Endodermal cell (in vitro differentiated cells): ENCODE measurements around the gene RPL4. TPM values are rescaled to one million over a fixed set of nuclear protein-coding genes. Genes with fewer than 3 reads are reported as not detected.
"Not testable (repeated sequence)": the region's sequence is repeated elsewhere in the genome, so short reads cannot be mapped to it uniquely, and the experiment has no call there.

ENCODE experiments used
- DNase-seq: peaks from one replicate; pipeline ENCODE4 v3.0.0-alpha.2; 2017
- H3K27ac ChIP-seq: 2 replicates; pipeline ENCODE4 v1.5.1; 2013; ENCODE audit warnings: mild to moderate bottlenecking, low read depth, low read length, moderate library complexity
- H3K27me3 ChIP-seq: 2 replicates; pipeline ENCODE4 v1.6.1; 2013; ENCODE audit warnings: mild to moderate bottlenecking, low read length, moderate library complexity; ENCODE audit not compliant: insufficient read depth, control insufficient read depth, poor library complexity, severe bottlenecking
- H3K36me3 ChIP-seq: 2 replicates; pipeline ENCODE4 v1.7.0; 2013; ENCODE audit warnings: mild to moderate bottlenecking, low read length, moderate library complexity; ENCODE audit not compliant: control insufficient read depth, insufficient read depth
- H3K4me1 ChIP-seq: one replicate; pipeline ENCODE4 v1.7.0; 2013; ENCODE audit warnings: low read length; ENCODE audit not compliant: control insufficient read depth, insufficient read depth
- H3K4me3 ChIP-seq: 2 replicates; pipeline ENCODE4 v1.5.1; 2013; ENCODE audit warnings: mild to moderate bottlenecking, low read length, moderate library complexity
- H3K9ac ChIP-seq: 2 replicates; pipeline ENCODE4 v1.6.1; 2013; ENCODE audit warnings: mild to moderate bottlenecking, low read length, moderate library complexity; ENCODE audit not compliant: poor library complexity, severe bottlenecking; ENCODE audit errors: extremely low read depth
- H3K9me3 ChIP-seq: 2 replicates; pipeline ENCODE4 v1.6.1; 2013; ENCODE audit warnings: mild to moderate bottlenecking, low read length, moderate library complexity; ENCODE audit not compliant: control insufficient read depth
- H3K27ac Mint-ChIP-seq: 2 replicates; pipeline ENCODE4 v1.8.0; 2020; ENCODE audit warnings: mixed read lengths
- H3K27me3 Mint-ChIP-seq: 2 replicates; pipeline ENCODE4 v1.8.0; 2021; ENCODE audit warnings: mild to moderate bottlenecking, mixed read lengths; ENCODE audit not compliant: insufficient read depth
- H3K36me3 Mint-ChIP-seq: 2 replicates; pipeline ENCODE4 v1.8.0; 2020; ENCODE audit warnings: low read depth, mixed read lengths
- H3K4me1 Mint-ChIP-seq: 2 replicates; pipeline ENCODE4 v1.8.0; 2020; ENCODE audit warnings: mixed read lengths
- H3K4me3 Mint-ChIP-seq: 2 replicates; pipeline ENCODE4 v1.8.0; 2020; ENCODE audit warnings: mild to moderate bottlenecking, moderate library complexity, mixed read lengths
- H3K9me3 Mint-ChIP-seq: 2 replicates; pipeline ENCODE4 v1.8.0; 2020; ENCODE audit warnings: mild to moderate bottlenecking, mixed read lengths
- WGBS, 2 experiments: methylation state at CpG; one replicate each; pipeline versions ENCODE4 v1.1.5 to v1.1.7; 2013; ENCODE audit warnings: missing lambda C conversion rate in 2 of 2, mixed read lengths in 1 of 2; ENCODE audit not compliant: insufficient coverage in 1 of 2, insufficient read length in 1 of 2; 5-methylcytosine and 5-hydroxymethylcytosine counted together
- total RNA-seq, 2 donors: library from RNA; stranded (reverse); fragmentation: NEBNext Ultra II Directional in 1 of 2; extraction: Animal tissue kit (Norgen Biotek cat#: 25700) in 1 of 2; gene quantifications; 2 replicates in 1 of 2; 3 replicates in 1 of 2; pipeline ENCODE4 v1.2.1, GENCODE V29; 2021
- TF ChIP-seq, protein P1 (sequence below): fragments of 200-600 bp; sonication (generic); conservative IDR thresholded peaks from 2 replicates; pipeline ENCODE4 v1.5.0; 2021; ENCODE audit warnings: antibody characterized with exemption, mild to moderate bottlenecking

RPL4 gene
- total RNA-seq, 2 donors from 2014 or later: 2,700 to 3,227 TPM

DNA sequence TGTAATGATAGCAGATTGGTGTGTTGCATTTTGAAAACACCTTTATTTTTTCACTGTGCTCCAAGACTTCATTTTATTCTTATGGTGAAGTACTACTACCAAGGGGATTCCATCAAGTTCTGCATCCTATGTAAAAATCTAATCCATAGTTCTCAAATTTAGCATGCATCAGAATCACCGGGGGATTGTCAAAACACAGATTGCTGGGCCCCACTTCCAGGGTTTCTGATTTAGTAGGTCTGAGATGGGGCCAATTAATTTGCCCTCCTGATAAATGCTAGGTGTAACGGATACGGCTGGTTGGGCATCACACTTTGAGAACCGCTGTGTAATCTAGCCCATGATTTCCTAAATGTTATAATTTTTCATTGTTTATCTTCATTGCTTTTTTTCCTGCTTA lies 1.2 kb upstream of the RPL4 start:
- Mint-ChIP-seq H3K4me1 (peaks cover 37% of the 10 kb centered on the region), H3K27ac (peak overlapping the region; percentile 98), H3K4me3 (peak overlapping the region; percentile 91), H3K36me3 (peaks cover 44% of the 10 kb centered on the region), H3K27me3 (no peaks in the 10 kb centered on the region), H3K9me3 (no peaks in the 10 kb centered on the region)
- DNase-seq: no peak
- WGBS, 2 experiments: 60 to 73% methylated on average over 4 of the region's 4 CpGs
- TF ChIP-seq, protein P1, sequence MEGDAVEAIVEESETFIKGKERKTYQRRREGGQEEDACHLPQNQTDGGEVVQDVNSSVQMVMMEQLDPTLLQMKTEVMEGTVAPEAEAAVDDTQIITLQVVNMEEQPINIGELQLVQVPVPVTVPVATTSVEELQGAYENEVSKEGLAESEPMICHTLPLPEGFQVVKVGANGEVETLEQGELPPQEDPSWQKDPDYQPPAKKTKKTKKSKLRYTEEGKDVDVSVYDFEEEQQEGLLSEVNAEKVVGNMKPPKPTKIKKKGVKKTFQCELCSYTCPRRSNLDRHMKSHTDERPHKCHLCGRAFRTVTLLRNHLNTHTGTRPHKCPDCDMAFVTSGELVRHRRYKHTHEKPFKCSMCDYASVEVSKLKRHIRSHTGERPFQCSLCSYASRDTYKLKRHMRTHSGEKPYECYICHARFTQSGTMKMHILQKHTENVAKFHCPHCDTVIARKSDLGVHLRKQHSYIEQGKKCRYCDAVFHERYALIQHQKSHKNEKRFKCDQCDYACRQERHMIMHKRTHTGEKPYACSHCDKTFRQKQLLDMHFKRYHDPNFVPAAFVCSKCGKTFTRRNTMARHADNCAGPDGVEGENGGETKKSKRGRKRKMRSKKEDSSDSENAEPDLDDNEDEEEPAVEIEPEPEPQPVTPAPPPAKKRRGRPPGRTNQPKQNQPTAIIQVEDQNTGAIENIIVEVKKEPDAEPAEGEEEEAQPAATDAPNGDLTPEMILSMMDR: no peak
- Histone ChIP-seq H3K36me3 (peaks cover 49% of the 10 kb centered on the region), H3K27ac (no peak overlapping the region), H3K4me1 (no peaks in the 10 kb centered on the region), H3K9me3 (no peaks in the 10 kb centered on the region), H3K9ac (peak overlapping the region; percentile 96), H3K27me3 (no peaks in the 10 kb centered on the region), H3K4me3 (peak overlapping the region; percentile 96)

DNA sequence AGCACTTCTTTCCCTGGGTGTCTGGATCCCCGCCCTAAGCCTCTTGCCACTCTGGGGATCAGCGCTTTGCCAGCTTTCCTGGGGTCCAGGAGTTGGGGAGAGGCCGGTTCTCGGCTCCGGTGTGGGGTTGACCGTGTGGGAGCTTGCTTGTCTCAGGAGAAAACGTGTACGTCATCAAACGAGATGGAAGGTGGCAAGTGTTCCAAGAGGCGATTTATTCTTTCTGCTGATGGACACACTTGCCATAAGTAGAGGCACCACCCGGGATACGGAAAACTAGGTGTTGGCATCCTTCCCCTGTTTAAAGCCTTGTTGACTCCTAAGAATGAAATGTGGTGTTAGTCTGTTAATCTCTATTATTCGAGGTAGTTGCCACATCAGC lies 766 bp upstream of the RPL4 start:
- TF ChIP-seq, protein P1: no peak
- H3K36me3 Mint-ChIP-seq: peaks cover 48% of the 10 kb centered on the region
- H3K4me3 Mint-ChIP-seq: peak overlapping the region; percentile 91
- H3K9me3 Mint-ChIP-seq: no peaks in the 10 kb centered on the region
- Histone ChIP-seq H3K4me1 (no peaks in the 10 kb centered on the region), H3K9me3 (no peaks in the 10 kb centered on the region), H3K27ac (peak overlapping the region; percentile 84), H3K36me3 (peaks cover 49% of the 10 kb centered on the region), H3K27me3 (no peaks in the 10 kb centered on the region), H3K4me3 (peak overlapping the region; percentile 96), H3K9ac (peak overlapping the region; percentile 96)
- 1% methylated on average over 11 to 13 of the region's 13 CpGs for WGBS, 2 experiments
- no peak for DNase-seq
- H3K4me1 Mint-ChIP-seq: peaks cover 37% of the 10 kb centered on the region
- H3K27ac Mint-ChIP-seq: peak overlapping the region; percentile 98
- H3K27me3 Mint-ChIP-seq: no peaks in the 10 kb centered on the region

DNA sequence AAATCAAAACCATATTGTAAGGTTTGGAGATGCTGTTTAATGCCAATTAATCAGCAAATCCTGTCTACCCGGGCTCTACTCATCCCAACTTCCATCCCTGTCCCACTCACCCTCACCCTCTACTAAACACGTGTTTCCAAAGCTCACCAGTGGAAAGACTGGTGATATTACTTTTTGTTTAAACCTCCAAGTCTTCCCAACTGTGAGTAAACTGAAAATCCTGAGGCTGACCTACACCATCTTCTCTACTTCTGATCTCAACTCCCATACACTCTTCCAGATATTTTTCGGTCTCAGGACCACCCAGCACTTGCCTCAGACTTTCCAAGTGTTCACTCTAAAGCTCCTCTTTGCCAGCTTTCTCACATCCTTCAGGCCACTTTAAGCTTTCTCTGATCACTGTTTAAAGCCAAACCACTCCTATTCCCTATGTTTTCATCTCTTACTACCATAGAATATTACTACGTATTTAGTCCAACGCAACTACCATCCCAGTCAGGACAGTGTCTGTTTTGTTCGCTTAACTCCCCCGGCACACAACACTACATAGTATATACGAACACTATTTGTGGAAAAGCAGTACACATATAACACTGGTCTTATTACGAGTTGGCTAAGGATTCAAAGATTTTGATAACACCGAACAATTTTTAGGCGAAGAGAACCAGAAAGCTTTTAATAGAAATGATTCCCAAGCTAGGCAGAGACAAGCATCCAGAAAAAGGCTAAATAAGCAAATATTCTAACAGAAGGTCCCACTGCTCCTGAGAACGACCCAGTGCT lies 684 bp downstream of the RPL4 start:
- TF ChIP-seq, protein P1: no peak
- no peaks in the 10 kb centered on the region for H3K4me1 ChIP-seq
- H3K9ac ChIP-seq: peak overlapping the region; percentile 96
- peaks cover 55% of the 10 kb centered on the region for H3K36me3 ChIP-seq
- H3K36me3 Mint-ChIP-seq: peaks cover 58% of the 10 kb centered on the region
- peak overlapping the region; percentile 91 for H3K4me3 Mint-ChIP-seq
- WGBS, 2 experiments: 0% methylated on average over 6 to 12 of the region's 12 CpGs
- peak overlapping the region; percentile 96 for H3K4me3 ChIP-seq
- DNase-seq: no peak
- peak overlapping the region; percentile 98 for H3K27ac Mint-ChIP-seq
- H3K27me3 ChIP-seq: no peaks in the 10 kb centered on the region
- H3K27ac ChIP-seq: peak overlapping the region; percentile 84
- peaks cover 37% of the 10 kb centered on the region for H3K4me1 Mint-ChIP-seq
- H3K9me3 Mint-ChIP-seq: no peaks in the 10 kb centered on the region
- H3K27me3 Mint-ChIP-seq: no peaks in the 10 kb centered on the region
- no peaks in the 10 kb centered on the region for H3K9me3 ChIP-seq

DNA sequence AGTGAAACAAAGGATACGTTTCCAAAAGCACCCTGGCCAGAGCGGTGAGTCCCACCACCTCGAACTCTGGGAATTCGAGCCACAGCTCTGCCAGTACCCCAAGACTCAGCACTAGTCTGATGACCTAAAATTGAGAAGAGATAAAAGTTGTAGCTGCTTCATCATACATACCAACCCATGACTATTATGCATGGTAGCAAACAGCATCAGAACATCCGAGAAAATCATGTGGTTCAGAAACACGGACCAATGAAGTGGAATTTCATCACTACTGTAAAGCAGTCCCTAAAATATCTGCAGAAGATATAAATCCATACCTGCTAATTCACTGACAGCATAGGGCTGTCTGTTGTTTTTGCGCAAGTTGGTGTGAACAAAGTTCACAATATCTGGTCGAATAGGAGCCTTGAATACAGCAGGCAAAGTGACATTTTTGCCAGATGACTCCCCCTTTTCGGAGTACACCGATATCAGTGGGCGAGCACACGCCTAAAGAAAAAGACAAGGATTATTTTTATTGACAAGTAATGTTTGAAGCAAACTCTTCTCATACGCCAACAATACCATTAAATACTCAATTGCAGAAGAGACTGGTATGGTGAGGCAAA lies 1.5 kb downstream of the RPL4 start:
- Mint-ChIP-seq H3K4me3 (peak overlapping the region; percentile 91), H3K36me3 (peaks cover 63% of the 10 kb centered on the region), H3K27ac (peak overlapping the region; percentile 78), H3K4me1 (peaks cover 33% of the 10 kb centered on the region)
- Histone ChIP-seq H3K4me3 (peak overlapping the region; percentile 96), H3K36me3 (peaks cover 56% of the 10 kb centered on the region), H3K9ac (peak overlapping the region; percentile 96)
- H3K27ac ChIP-seq, H3K27me3 ChIP-seq, DNase-seq, H3K9me3 ChIP-seq, H3K9me3 Mint-ChIP-seq, H3K27me3 Mint-ChIP-seq, H3K4me1 ChIP-seq: not testable (repeated sequence)
- 59 to 63% methylated on average over 5 to 13 of the region's 13 CpGs for WGBS, 2 experiments
